BE2C (cell line): Measurements from ENCODE around the gene SLC43A2.

Experiments
- DNase-seq: peaks from one replicate; pipeline ENCODE4 v3.0.0-alpha.2; 2020
- H3K27me3 ChIP-seq: fragments of 250-450 bp; sonication (Bioruptor Pico); 2 replicates; pipeline ENCODE4 v1.5.1; 2020; ENCODE audit warnings: mild to moderate bottlenecking
- H3K36me3 ChIP-seq: fragments of 250-450 bp; sonication (Bioruptor Pico); 2 replicates; pipeline ENCODE4 v1.5.1; 2020; ENCODE audit warnings: mild to moderate bottlenecking
- H3K4me1 ChIP-seq: fragments of 250-450 bp; sonication (Bioruptor Pico); 2 replicates; pipeline ENCODE4 v1.5.1; 2020
- H3K4me3 ChIP-seq: 2 replicates; pipeline ENCODE4 v1.5.1; 2011; ENCODE audit warnings: low read depth, low read length
- H3K9me3 ChIP-seq: fragments of 250-450 bp; sonication (Bioruptor Pico); 2 replicates; pipeline ENCODE4 v1.5.1; 2020
- TF ChIP-seq, protein P1 (sequence below): IDR thresholded peaks from 2 replicates; pipeline ENCODE4 v1.5.1; 2012; ENCODE audit warnings: mild to moderate bottlenecking, low read depth, low read length

The SLC43A2 gene

DNA sequence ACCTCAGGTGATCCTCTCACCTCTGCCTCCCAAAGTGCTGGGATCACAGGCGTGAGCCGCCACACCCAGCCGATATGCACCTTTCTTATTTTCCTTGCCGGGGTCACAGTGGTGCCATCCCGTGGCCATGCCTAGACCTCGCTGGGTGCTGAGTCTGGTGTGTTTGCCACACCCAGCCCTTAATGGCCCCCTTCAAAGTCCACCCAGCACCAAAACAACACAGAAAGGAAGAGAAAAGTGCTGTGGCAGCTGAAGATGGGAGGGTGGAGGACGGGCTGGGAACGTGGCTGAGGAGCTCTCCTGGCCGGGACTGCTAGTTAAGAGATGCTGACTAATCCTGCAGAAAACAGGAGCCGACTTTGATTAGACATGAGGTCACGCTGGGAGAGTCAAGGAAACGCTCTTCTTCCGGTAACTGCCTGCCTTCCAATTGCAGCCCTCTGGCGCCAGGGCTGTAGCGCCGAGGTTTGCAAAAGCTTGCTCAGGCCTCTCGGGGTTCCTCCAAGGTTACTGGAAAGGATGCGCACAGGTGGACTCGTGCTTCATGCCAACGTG is 10.9 kb downstream of the SLC43A2 start:
- H3K4me3 ChIP-seq: no peak overlapping the region
- TF ChIP-seq, protein P1, sequence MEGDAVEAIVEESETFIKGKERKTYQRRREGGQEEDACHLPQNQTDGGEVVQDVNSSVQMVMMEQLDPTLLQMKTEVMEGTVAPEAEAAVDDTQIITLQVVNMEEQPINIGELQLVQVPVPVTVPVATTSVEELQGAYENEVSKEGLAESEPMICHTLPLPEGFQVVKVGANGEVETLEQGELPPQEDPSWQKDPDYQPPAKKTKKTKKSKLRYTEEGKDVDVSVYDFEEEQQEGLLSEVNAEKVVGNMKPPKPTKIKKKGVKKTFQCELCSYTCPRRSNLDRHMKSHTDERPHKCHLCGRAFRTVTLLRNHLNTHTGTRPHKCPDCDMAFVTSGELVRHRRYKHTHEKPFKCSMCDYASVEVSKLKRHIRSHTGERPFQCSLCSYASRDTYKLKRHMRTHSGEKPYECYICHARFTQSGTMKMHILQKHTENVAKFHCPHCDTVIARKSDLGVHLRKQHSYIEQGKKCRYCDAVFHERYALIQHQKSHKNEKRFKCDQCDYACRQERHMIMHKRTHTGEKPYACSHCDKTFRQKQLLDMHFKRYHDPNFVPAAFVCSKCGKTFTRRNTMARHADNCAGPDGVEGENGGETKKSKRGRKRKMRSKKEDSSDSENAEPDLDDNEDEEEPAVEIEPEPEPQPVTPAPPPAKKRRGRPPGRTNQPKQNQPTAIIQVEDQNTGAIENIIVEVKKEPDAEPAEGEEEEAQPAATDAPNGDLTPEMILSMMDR: no peak
- H3K4me1 ChIP-seq: no peaks in the 10 kb centered on the region
- H3K9me3 ChIP-seq: no peaks in the 10 kb centered on the region
- H3K27me3 ChIP-seq: no peaks in the 10 kb centered on the region
- no peaks in the 10 kb centered on the region for H3K36me3 ChIP-seq
- DNase-seq: no peak

DNA sequence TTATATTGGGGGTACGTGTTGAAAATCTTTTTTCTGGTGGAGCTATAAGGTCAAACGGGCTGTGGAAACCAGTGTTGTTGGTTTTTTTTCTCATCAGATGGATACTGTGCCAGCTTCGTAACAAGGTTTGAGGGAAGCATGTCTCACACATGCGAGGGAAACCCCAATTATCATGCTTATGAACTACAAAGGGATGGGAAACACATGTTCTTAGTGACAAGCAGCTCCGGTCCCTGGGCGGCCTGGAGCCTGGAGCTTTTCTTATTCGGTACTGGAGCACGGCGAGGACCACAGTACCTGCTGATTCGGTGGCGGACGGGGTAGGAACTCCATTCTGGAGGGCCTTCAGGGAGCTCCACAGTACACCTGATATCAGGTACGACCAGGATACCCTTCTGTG is 12.5 kb downstream of the SLC43A2 start:
- no peak for DNase-seq
- no peaks in the 10 kb centered on the region for H3K4me1 ChIP-seq
- TF ChIP-seq, protein P1: no peak
- H3K36me3 ChIP-seq: no peaks in the 10 kb centered on the region
- no peaks in the 10 kb centered on the region for H3K27me3 ChIP-seq
- no peak overlapping the region for H3K4me3 ChIP-seq
- no peaks in the 10 kb centered on the region for H3K9me3 ChIP-seq

DNA sequence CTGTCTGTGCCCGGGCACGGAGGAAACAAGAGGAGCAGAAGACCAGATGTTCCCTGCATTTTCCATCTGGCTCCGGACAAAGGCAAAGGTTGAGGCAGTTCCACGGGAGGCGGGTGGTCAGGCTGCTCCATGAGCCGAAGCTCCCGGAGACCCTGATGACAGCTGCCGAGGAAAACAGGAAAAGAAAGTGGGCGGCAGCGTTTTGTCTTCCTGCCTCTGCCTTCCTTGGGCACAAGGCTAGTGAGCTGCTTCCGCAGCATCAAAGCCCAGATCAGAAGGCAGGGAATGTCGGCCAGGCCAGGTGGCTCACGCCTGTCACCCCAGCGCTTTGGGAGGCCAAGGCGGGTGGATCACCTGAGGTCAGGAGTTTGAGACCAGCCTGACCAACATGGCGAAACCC is 16.2 kb downstream of the SLC43A2 start:
- H3K4me1 ChIP-seq: no peaks in the 10 kb centered on the region
- no peak overlapping the region for H3K4me3 ChIP-seq
- no peaks in the 10 kb centered on the region for H3K36me3 ChIP-seq
- H3K27me3 ChIP-seq: no peaks in the 10 kb centered on the region
- TF ChIP-seq, protein P1: no peak
- DNase-seq: no peak
- no peaks in the 10 kb centered on the region for H3K9me3 ChIP-seq

DNA sequence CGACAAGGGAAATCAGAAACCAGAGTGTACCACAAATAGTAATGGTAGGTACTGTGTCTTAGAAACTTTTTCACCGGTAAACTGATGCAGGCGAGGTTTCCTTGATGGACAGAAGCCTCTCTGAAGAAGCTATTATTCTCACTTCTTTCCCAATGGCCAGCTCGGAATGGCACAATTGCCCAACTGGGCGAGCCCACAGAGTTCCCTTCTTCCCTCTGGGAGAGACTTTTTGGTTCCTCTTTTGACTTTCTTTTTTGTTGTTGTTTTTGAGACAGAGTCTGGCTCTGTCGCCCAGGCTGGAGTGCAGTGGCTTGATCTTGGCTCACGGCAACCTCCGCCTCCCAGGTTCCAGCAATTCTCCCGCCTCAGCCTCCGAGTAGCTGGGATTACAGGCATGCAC is 16.9 kb downstream of the SLC43A2 start:
- Histone ChIP-seq H3K27me3 (no peaks in the 10 kb centered on the region), H3K4me3 (no peak overlapping the region), H3K4me1 (no peaks in the 10 kb centered on the region), H3K36me3 (no peaks in the 10 kb centered on the region), H3K9me3 (no peaks in the 10 kb centered on the region)
- TF ChIP-seq, protein P1: no peak
- DNase-seq: no peak

DNA sequence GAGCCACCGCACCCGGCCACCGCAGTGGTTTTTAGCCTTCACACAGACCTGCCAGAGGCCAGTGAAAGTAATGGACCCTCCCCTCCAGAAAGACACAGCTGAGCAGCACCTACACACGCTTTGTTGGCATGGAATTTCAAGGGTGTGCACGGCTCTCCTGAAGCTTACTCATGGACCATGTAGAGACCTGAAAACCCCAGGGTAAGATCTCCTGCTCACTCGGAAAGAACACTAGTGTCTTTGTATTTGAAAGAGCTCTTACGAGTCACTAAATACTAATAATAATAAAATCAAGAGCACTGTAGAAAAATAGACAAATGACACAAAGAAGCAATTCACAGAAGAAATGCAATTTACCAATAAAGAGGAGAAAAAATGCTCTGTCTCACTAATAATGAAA is 20.0 kb downstream of the SLC43A2 start:
- H3K27me3 ChIP-seq: no peaks in the 10 kb centered on the region
- H3K9me3 ChIP-seq: no peaks in the 10 kb centered on the region
- no peak overlapping the region for H3K4me3 ChIP-seq
- H3K36me3 ChIP-seq: no peaks in the 10 kb centered on the region
- H3K4me1 ChIP-seq: no peaks in the 10 kb centered on the region
- TF ChIP-seq, protein P1: no peak
- DNase-seq: no peak

DNA sequence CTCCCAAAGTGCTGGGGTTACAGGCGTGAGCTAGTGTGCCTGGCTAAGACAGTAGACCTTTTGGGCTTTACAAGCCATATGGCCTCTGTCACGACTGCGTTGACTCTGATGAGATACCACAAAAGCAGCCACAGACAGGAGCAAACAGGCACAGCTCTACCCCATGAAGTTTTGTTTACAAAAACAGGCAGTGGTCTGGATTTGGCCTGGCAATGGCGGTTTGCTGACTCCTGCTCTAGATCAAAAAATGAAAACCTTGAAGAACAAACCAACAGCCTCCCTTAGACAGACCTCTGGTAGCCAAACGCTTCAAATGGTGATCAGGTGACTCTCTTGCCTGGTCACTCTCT is 20.7 kb downstream of the SLC43A2 start:
- TF ChIP-seq, protein P1: no peak
- Histone ChIP-seq H3K4me1 (no peaks in the 10 kb centered on the region), H3K9me3 (no peaks in the 10 kb centered on the region), H3K4me3 (no peak overlapping the region), H3K36me3 (no peaks in the 10 kb centered on the region), H3K27me3 (no peaks in the 10 kb centered on the region)
- DNase-seq: no peak
